Neural cell (in vitro differentiated cells): ENCODE results near the gene CR1. TPM values are rescaled to one million over a fixed set of nuclear protein-coding genes. Genes with fewer than 3 reads are reported as not detected.
"Not testable (repeated sequence)": the region's sequence is repeated elsewhere in the genome, so short reads cannot be mapped to it uniquely, and the experiment has no call there.

Experiments used
- H2AFZ ChIP-seq: fragments of 200-600, 300-800 bp; sonication (generic), shearing (Covaris generic); 2 replicates; pipeline ENCODE4 v1.6.0; 2014; ENCODE audit warnings: low read depth, mild to moderate bottlenecking, antibody characterized with exemption, low read length, moderate library complexity
- H3F3A ChIP-seq: fragments of 200-600 bp; shearing (Covaris generic); 2 replicates; pipeline ENCODE4 v1.6.1; 2016; ENCODE audit warnings: mild to moderate bottlenecking, moderate library complexity, mixed read lengths, antibody characterized with exemption, low read length; ENCODE audit not compliant: insufficient read depth, poor library complexity, severe bottlenecking
- H3K27ac ChIP-seq: fragments of 200-600, 300-800 bp; sonication (generic), shearing (Covaris generic); 2 replicates; pipeline ENCODE4 v1.5.1; 2014; ENCODE audit warnings: mild to moderate bottlenecking, low read length, moderate library complexity
- H3K27me3 ChIP-seq: fragments of 300-800, 200-600 bp; sonication (generic), shearing (Covaris generic); 2 replicates; pipeline ENCODE4 v1.6.0; 2014; ENCODE audit warnings: mild to moderate bottlenecking, low read depth, low read length, moderate library complexity; ENCODE audit not compliant: insufficient read depth
- H3K36me3 ChIP-seq: fragments of 300-800, 200-600 bp; sonication (generic), shearing (Covaris generic); 2 replicates; pipeline ENCODE4 v1.5.1; 2014; ENCODE audit warnings: mild to moderate bottlenecking, antibody characterized with exemption, low read length, moderate library complexity; ENCODE audit not compliant: insufficient read depth
- H3K4me2 ChIP-seq: fragments of 300-800, 200-600 bp; sonication (generic), shearing (Covaris generic); 2 replicates; pipeline ENCODE4 v1.6.0; 2014; ENCODE audit warnings: mild to moderate bottlenecking, low read length
- H3K4me3 ChIP-seq: fragments of 300-800, 200-600 bp; sonication (generic), shearing (Covaris generic); 2 replicates; pipeline ENCODE4 v1.5.1; 2014; ENCODE audit warnings: mild to moderate bottlenecking, low read length, moderate library complexity
- H3K79me2 ChIP-seq: fragments of 200-600 bp; shearing (Covaris generic); replicated peaks from 2 replicates; pipeline ENCODE4 v1.6.0; 2014; ENCODE audit warnings: mild to moderate bottlenecking, low read length, moderate library complexity; ENCODE audit not compliant: insufficient read depth
- H3K9ac ChIP-seq: fragments of 300-800, 200-600 bp; sonication (generic), shearing (Covaris generic); 2 replicates; pipeline ENCODE4 v1.6.1; 2016; ENCODE audit warnings: mild to moderate bottlenecking, low read length, mixed read lengths
- H3K9me2 ChIP-seq: fragments of 200-600 bp; shearing (Covaris generic); 2 replicates; pipeline ENCODE4 v1.6.1; 2016; ENCODE audit warnings: mild to moderate bottlenecking, low read length, mixed read lengths; ENCODE audit not compliant: insufficient read depth
- H3K9me3 ChIP-seq: fragments of 200-600, 300-800 bp; sonication (generic), shearing (Covaris generic); 2 replicates; pipeline ENCODE4 v1.6.1; 2016; ENCODE audit warnings: mild to moderate bottlenecking, mixed run types, low read length, moderate library complexity, mixed read lengths
- H4K20me1 ChIP-seq: fragments of 200-600 bp; shearing (Covaris generic); 2 replicates; pipeline ENCODE4 v1.6.1; 2016; ENCODE audit warnings: mild to moderate bottlenecking, mixed run types; ENCODE audit not compliant: insufficient read depth
- polyA plus RNA-seq: library from polyadenylated mRNA; depleted of rRNA; stranded (reverse); fragments of >200 nt; gene quantifications from 2 replicates; pipeline ENCODE4 v1.2.3, GENCODE V29; 2014

CR1 gene
- polyA plus RNA-seq, 1 donor from 2014 or later: not detected

- not testable (repeated sequence) for H3K4me2 ChIP-seq, H3K9me2 ChIP-seq, H3K9me3 ChIP-seq, H2AFZ ChIP-seq, H3F3A ChIP-seq, H3K27ac ChIP-seq, H3K79me2 ChIP-seq, H3K4me3 ChIP-seq, H4K20me1 ChIP-seq, H3K27me3 ChIP-seq, H3K36me3 ChIP-seq, H3K9ac ChIP-seq
Measured at GRCh38 chr1:207520400-207521345, 24.7 kb downstream of the CR1 start.

GRCh38 chr1:207525239-207525638 is 29.3 kb downstream of the CR1 start:
- H3K9me2 ChIP-seq, H3K79me2 ChIP-seq, H3K27ac ChIP-seq, H2AFZ ChIP-seq, H3K27me3 ChIP-seq, H3K9me3 ChIP-seq, H4K20me1 ChIP-seq, H3K4me2 ChIP-seq, H3K4me3 ChIP-seq, H3K9ac ChIP-seq, H3F3A ChIP-seq, H3K36me3 ChIP-seq: not testable (repeated sequence)

GRCh38 chr1:207528401-207528800 is 32.4 kb downstream of the CR1 start:
- H3K27me3 ChIP-seq, H3K27ac ChIP-seq, H3K36me3 ChIP-seq, H3K9me3 ChIP-seq, H3K9me2 ChIP-seq, H4K20me1 ChIP-seq, H2AFZ ChIP-seq, H3K4me3 ChIP-seq, H3K79me2 ChIP-seq, H3K9ac ChIP-seq, H3F3A ChIP-seq, H3K4me2 ChIP-seq: not testable (repeated sequence)

- H3K9me3 ChIP-seq, H3K27ac ChIP-seq, H2AFZ ChIP-seq, H3K27me3 ChIP-seq, H3K9ac ChIP-seq, H3K4me2 ChIP-seq, H3K79me2 ChIP-seq, H3K4me3 ChIP-seq, H4K20me1 ChIP-seq, H3K9me2 ChIP-seq, H3K36me3 ChIP-seq, H3F3A ChIP-seq: not testable (repeated sequence)
Measured at GRCh38 chr1:207536263-207536662, 40.3 kb downstream of the CR1 start.

GRCh38 chr1:207546677-207547357 is 50.9 kb downstream of the CR1 start:
- H3F3A ChIP-seq, H3K4me2 ChIP-seq, H3K9me2 ChIP-seq, H3K9ac ChIP-seq, H2AFZ ChIP-seq, H3K27me3 ChIP-seq, H3K36me3 ChIP-seq, H3K9me3 ChIP-seq, H3K4me3 ChIP-seq, H3K27ac ChIP-seq, H4K20me1 ChIP-seq, H3K79me2 ChIP-seq: not testable (repeated sequence)

GRCh38 chr1:207554823-207555222 is 58.9 kb downstream of the CR1 start:
- H3K79me2 ChIP-seq, H3K36me3 ChIP-seq, H3K27ac ChIP-seq, H3F3A ChIP-seq, H3K4me2 ChIP-seq, H3K9ac ChIP-seq, H3K9me2 ChIP-seq, H2AFZ ChIP-seq, H3K4me3 ChIP-seq, H3K27me3 ChIP-seq, H4K20me1 ChIP-seq, H3K9me3 ChIP-seq: not testable (repeated sequence)
